NT2/D1 (cell line): ENCODE results near the gene MAP1B.

Source experiments
- SUZ12 ChIP-seq: IDR thresholded peaks from 2 replicates; pipeline ENCODE4 v1.6.1; 2011; ENCODE audit not compliant: insufficient read length, insufficient read depth; ENCODE audit errors: extremely low read depth
- ZNF274 ChIP-seq: IDR thresholded peaks from 2 replicates; pipeline ENCODE4 v1.6.1; 2011; ENCODE audit warnings: mild to moderate bottlenecking, low read depth, low read length

DNA sequence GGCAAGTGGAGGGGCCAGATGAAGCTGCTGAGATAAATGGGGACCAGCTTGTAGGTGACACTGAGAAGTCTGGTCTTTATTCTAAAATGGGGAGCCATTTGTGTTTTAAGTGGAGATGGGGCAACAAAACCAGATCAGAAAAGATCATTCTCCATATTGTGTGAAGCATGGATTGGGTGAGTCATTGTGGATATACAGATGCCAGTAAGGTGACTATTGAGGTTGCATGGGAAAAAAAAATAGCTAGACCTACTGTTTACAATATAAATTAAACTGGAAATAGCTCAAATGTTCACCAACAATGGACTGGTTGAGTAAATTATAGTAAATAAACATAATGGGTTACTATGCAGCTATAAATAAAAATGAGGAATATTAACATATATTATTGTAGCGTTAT is 5.4 kb upstream of the MAP1B start:
- no peak for TF ChIP-seq ZNF274
- TF ChIP-seq SUZ12, result no peak
